Measurements from ENCODE around the gene VIPR2.

DNA sequence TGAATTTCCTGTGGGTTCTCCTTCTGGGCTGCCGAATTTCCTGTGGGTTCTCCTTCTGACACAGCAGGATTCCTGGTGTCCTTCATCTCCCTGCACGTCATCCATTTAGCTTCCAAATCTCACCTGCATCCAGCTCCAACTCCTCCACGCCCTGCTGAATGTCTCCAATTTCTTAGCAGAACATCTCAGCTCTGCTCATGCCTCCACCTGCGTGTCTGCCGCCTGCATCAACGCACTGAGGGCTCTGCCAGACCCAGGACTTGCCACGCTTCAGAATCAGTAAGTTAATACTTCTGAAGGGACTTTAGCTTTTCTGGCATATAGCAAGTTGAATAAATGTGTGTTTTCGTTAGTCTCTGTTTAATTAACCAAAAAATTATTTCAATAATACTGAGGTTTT lies 31.1 kb upstream of the VIPR2 start:
- TF ChIP-seq ZNF615 (CRISPR knock-in tag; IDR thresholded peaks at IDR 0.05; ENCODE audit: borderline replicate concordance), result no peak
- TF ChIP-seq, protein P1, sequence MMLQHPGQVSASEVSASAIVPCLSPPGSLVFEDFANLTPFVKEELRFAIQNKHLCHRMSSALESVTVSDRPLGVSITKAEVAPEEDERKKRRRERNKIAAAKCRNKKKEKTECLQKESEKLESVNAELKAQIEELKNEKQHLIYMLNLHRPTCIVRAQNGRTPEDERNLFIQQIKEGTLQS (CRISPR knock-in tag; IDR thresholded peaks at IDR 0.05), result no peak
